ENCODE data around the gene LTBP1.

LTBP1 gene

DNA sequence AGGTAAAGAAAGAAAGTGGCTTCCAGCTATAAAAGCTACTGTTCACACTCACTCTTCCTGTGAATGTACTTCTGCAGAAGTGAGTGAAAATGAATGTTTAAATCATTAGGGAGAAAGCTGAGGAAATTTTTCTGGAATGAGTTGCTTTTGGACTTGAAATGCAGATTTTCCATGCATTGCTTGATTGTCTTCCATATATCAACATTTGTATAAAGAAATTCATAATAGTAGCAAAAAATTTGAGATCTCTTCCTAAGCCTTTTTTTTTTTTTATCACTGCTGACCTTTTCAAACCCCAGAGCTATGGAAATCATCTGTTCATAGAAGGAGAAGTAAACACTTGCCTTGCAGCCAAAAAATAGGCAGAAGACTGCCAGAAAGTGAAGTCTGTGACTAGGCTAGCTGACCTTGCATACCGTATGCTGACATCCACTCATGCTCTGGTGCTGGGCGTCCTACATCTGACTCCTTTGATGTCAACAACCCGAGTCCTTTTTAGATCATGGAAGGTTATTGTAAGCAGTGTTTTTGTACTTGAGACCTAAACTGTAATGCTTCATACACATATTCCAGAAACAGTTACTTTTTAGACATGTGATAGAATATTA lies 375.2 kb downstream of the LTBP1 start:
- no peak for DNase-seq

GRCh38 chr2:33322612-33323011 lies 375.9 kb downstream of the LTBP1 start:
- no peak for DNase-seq

DNA sequence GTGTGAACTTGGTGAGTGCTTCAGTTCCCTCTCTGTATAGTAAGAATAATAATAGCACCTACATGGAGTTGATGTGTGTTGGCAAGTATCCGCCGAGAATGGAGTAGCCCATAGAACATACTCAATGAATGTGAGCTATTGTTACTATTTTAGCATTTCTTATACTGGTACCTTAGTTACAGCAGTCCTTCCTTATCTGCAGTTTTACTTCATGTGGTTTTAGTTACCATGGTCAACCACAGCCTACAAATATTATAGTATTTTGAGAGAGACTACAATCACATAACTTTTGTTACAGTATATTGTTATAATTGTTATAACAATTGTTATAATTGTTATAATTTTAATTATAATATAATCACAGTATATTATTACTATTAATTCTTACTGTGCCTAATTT lies 377.2 kb downstream of the LTBP1 start:
- no peak for DNase-seq

GRCh38 chr2:33326100-33326499 lies 379.3 kb downstream of the LTBP1 start:
- DNase-seq = no peak

DNA sequence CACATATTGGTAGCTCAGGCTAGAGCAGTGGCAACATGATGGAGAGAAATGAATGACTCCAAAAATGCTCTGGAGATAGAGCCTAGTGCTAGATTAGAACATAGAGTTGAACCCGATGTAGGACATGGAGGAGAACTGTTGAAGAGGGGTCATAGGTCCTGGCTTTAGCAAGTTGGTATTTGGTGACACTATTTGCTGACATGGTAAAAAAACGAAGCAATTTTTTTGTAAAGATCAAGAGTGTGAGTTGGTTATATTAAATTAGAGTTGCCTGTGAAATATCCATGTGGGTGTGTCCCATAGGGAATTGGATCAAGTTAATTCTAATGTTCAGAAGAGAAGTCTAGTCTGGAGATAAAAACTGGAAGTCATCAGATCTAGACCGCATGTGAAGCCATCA lies 386.7 kb downstream of the LTBP1 start:
- DNase-seq = no peak

DNA sequence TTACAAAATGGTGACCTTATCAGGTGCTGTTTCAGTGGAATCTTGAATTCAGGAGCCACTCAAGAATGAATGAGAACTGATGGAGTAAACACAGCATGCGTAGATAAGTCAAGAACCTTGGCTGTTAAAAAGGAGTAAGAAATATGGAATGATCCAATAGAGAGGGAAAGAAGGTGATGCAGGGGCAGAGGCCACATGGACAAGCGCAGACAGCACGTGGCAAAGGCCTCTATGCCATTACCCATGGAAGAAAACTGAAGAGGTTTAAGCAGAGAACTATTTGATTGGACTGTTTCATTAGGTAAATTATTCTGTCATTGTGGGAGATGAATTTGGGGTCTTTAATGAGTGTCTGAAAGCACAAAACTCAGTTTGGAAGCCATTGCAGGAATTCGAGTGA lies 387.3 kb downstream of the LTBP1 start:
- no peak for DNase-seq

GRCh38 chr2:33335516-33335915 lies 388.8 kb downstream of the LTBP1 start:
- DNase-seq = no peak

- DNase-seq = no peak
Measured at GRCh38 chr2:33336036-33336625, 389.4 kb downstream of the LTBP1 start.

DNA sequence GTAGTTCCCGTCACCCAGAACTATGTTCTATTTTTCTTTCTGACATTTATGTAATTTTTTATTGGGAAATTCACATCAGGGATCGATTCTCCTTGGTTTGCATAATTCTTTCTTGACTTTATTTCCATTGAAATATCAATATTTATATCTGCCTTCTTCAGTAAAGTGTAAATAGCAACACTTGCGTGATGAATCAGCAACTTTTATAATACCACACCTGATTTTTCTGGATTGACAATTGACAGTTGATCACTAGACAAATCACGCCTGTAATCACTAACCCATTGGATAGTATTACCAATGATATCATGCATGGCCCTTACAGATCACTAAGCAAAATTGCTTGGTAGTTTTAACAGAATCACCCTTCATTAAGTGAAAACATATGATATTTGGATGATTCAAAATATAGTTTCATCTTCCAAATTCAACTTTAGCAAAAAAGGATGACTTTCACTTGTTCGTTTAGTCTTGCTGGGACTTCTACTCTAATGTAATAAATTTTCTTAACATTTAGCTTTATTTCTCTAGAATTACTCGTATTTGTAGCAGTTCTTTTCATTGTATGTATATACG lies 390.7 kb downstream of the LTBP1 start:
- no peak for DNase-seq

DNA sequence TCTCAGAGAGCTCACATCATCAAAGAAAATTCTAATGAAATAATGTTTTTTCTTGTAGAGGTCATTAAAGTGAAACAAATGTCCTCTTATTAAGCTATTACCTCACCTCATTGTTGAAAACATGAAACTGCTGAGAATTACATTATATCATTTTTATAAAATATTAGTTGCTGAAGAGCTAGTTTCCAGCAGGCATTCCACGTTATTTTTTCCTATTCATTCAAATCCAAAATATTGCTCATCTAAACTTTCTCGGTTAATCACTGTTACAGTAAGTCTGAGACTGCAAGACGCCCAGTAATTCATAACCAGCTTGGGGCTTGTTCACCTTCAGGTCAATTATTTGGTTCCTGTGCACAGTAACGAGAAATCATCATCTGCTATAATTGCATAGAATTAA lies 391.2 kb downstream of the LTBP1 start:
- no peak for DNase-seq

DNA sequence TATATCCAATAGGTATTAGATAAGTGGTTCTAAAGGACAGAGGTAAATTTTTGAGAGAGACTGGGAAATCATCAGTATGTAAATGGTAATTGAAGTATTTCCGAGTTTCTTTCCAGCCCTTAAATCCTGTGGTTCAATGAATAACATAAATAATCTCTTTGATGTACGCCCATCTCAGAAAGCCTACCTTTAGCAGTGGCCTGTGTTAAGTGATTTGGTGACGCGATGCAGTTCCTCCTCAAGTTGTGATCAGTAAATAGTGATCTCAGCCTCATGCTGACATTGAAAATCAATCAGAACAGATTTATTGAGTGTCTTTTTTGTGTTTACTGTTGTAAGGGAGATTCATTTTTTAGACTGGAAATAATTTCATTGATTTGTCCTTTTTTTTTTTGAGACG lies 392.5 kb downstream of the LTBP1 start:
- DNase-seq = no peak

- no peak for DNase-seq
Measured at GRCh38 chr2:33340280-33340679, 393.5 kb downstream of the LTBP1 start.

DNA sequence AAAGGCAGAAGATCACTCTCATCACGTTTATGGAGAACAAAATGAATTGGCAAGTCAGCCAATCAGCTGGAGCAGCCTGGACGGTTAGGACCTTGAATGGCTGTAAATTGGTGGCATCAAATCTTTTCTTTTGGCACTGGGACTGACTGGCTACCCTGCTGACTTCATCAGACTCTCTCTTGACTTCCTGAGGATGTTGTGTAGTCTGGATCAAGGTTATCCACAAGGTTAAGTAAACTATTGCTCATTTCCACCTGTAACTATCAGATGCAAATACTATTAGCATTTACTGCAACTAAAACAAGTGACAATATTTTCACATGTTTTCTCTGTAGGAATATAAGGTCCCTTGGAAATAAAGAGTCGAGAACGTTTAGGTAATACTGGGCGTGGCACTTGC lies 395.4 kb downstream of the LTBP1 start:
- no peak for DNase-seq

- no peak for DNase-seq
Measured at GRCh38 chr2:33342705-33343104, 396.0 kb downstream of the LTBP1 start.

DNA sequence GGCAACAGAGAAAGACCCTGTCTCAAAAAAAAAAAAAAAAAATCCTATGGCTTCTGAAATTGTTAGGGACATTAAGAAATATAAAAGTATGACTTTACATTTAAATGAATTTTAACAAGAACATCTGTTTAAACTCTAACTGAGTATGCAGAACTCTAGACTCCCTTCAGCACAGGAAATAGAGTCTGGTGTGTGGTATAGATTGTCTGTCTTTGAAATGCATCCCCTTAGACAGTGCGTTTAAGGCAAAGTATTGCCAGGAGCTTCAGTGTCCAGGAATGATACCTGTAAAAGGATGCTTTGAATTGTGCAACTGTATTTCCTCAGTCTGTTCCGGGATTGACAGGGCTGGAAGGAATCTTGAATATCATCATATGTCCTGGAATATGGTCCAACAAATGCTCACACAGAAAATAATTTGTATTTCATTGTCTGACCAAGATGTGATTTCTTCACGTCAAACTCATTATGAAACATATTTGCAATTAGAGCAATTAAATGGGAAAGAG lies 396.7 kb downstream of the LTBP1 start:
- no peak for DNase-seq

DNA sequence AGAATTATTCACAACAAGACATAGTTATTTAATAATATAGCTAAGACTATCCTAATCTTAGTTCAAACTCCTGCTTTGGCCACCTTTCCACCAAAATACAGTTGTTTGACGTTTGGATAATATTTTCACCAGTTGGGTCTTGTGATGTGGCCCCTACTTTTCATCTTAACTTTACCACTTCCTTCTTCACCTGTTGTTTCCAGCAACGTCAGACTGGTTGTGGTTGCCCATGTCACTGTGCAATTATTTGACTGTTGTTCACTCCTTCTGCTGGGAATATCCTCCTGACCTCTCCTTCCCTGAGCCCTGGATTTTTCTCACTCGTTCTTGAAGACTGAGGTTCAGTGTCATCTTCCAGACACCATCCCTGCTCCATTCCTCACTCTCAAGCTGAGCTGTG lies 397.5 kb downstream of the LTBP1 start:
- DNase-seq = no peak

GRCh38 chr2:33347856-33348255 lies 401.1 kb downstream of the LTBP1 start:
- no peak for DNase-seq

DNA sequence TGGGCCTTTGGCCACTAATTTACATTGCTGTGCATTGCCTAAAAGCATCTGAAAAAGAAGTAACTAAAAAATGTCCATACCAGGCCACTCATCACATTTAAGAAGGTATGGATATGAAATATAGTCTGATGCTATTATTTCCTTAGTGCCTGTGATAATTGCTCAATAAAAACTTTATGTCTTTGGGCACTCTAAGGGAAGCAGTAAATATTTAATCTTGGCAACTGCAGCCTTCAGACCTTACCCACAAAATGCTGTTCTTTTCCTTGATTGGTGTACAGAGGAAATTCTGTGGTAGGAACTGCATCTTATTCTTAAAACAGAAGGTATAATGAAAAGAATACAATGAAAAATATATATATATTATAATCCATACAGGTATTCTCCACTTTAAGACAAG lies 403.9 kb downstream of the LTBP1 start:
- no peak for DNase-seq

GRCh38 chr2:33351781-33352180 lies 405.0 kb downstream of the LTBP1 start:
- DNase-seq = no peak

GRCh38 chr2:33354981-33355380 lies 408.2 kb downstream of the LTBP1 start:
- no peak for DNase-seq

DNA sequence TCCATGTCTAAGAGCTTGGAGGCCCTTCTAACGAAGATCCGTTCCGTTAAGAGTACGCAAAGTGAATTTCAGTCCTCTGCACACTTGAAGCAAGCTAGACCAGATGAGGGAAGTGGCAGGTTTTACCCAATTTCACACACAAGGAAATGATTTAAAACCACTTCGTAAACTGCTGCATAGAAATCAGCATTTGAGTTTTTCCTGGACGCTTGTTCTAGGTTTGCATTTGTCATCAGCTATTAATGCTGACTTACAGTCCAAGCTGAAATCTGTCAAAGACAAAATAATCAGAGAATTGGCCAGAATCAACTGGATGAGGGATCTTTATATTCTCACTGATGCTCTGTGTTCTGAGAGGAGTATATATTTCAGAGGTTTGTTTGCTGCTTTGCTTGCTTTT lies 412.1 kb downstream of the LTBP1 start:
- no peak for DNase-seq

GRCh38 chr2:33363325-33364298 lies 416.9 kb downstream of the LTBP1 start:
- no peak for DNase-seq

DNA sequence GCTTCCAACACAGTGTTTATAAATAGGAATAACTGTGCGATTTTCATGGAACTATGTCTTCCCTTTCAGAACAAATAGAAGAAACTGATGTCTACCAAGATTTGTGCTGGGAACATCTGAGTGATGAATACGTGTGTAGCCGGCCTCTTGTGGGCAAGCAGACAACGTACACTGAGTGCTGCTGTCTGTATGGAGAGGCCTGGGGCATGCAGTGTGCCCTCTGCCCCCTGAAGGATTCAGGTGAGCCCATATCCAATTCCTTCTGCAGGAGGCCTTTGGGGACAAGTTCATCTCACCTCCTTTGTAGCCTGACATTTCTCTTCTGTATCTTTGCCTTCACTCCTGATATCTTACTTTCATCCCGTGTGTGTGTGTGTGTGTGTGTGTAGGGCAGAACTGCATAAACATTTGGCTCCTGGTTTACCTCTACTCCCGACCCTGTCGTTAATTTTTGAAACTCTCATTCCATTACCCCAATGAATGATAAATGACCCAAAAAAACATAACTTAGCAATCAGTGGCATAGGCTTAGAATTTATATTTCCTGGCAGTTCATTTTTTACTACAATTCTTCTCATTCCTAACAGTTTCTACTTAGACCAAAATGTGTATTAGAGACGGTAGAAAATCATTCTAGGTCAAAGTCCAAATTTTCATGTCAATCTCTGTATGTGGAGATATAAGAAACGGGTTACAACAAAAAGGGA lies 418.7 kb downstream of the LTBP1 start:
- no peak for DNase-seq

All from kidney glomerular epithelial cell (primary cell).